A673 (cell line): ENCODE measurements around the gene SLC4A2. TPM values are rescaled to one million over a fixed set of nuclear protein-coding genes. Genes with fewer than 3 reads are reported as not detected.
A peak's percentile ranks its signal among the peaks of the same experiment; 100 is the strongest.

Experiments
- BruUV-seq: library from RNA; stranded (reverse); fragments of 400-500 nt; replicated peaks from 2 replicates; lab custom pipeline; 2021; lab: Mats Ljungman, UMichigan
- CTCF ChIA-PET: fragments of 300-600 bp; sonication (Branson Sonifier 250); formaldehyde crosslinking; loops from one replicate; lab custom pipeline; 2022; ENCODE audit warnings: antibody characterized with exemption; lab: Charles Lee
- POLR2A ChIA-PET: fragments of 300-600 bp; sonication (Branson Sonifier 250); formaldehyde crosslinking; loops from one replicate; lab custom pipeline; 2022; ENCODE audit warnings: antibody characterized with exemption; ENCODE audit not compliant: low non-redundant PET; lab: Charles Lee
- DNase-seq: peaks from one replicate; pipeline ENCODE4 v3.0.0-alpha.2; 2015; ENCODE audit warnings: low spot score
- H3K27ac ChIP-seq: fragments of 200-600 bp; sonication (generic); 2 replicates; pipeline ENCODE4 v1.5.1; 2016; ENCODE audit warnings: mixed run types, low read depth, mild to moderate bottlenecking, mixed read lengths, antibody characterized with exemption, low read length; ENCODE audit not compliant: poor library complexity, severe bottlenecking
- H3K27me3 ChIP-seq: fragments of 200-600 bp; sonication (generic); replicated peaks from 2 replicates; pipeline ENCODE4 v1.6.1; 2017; ENCODE audit warnings: mixed run types, low read depth, mild to moderate bottlenecking, mixed read lengths, antibody characterized with exemption, low read length; ENCODE audit not compliant: insufficient read depth, poor library complexity
- H3K36me3 ChIP-seq: fragments of 200-600 bp; sonication (generic); 2 replicates; pipeline ENCODE4 v1.6.1; 2016; ENCODE audit warnings: mixed run types, mild to moderate bottlenecking, mixed read lengths, antibody characterized with exemption, low read length; ENCODE audit not compliant: insufficient read depth, poor library complexity, severe bottlenecking
- H3K4me1 ChIP-seq: fragments of 200-600 bp; sonication (generic); 2 replicates; pipeline ENCODE4 v1.6.1; 2017; ENCODE audit warnings: mixed run types, mild to moderate bottlenecking, mixed read lengths, antibody characterized with exemption, low read length; ENCODE audit not compliant: insufficient read depth, poor library complexity, severe bottlenecking
- H3K4me3 ChIP-seq: fragments of 200-600 bp; sonication (generic); 2 replicates; pipeline ENCODE4 v1.5.1; 2016; ENCODE audit warnings: low read depth, mixed run types, mild to moderate bottlenecking, mixed read lengths, low read length; ENCODE audit not compliant: poor library complexity, severe bottlenecking
- H3K9me3 ChIP-seq: fragments of 200-600 bp; sonication (generic); 2 replicates; pipeline ENCODE4 v1.6.1; 2016; ENCODE audit warnings: mixed run types, low read depth, mild to moderate bottlenecking, mixed read lengths, antibody characterized with exemption, low read length; ENCODE audit not compliant: poor library complexity, severe bottlenecking
- CTCF ChIP-seq: fragments of 300-800, 200-600 bp; sonication (generic); conservative IDR thresholded peaks from 2 replicates; pipeline ENCODE4 v1.5.1; 2017; ENCODE audit warnings: low read depth, mild to moderate bottlenecking, antibody characterized with exemption, low read length, moderate library complexity, mixed read lengths
- EZH2 ChIP-seq: fragments of 200-600 bp; sonication (generic); IDR thresholded peaks from 2 replicates; pipeline ENCODE4 v1.6.1; 2017; ENCODE audit warnings: borderline replicate concordance, low read depth, mild to moderate bottlenecking, mixed read lengths, antibody characterized with exemption, low read length; ENCODE audit not compliant: poor library complexity, severe bottlenecking
- intact Hi-C: fragments of 100-400 bp; cut with micrococcal nuclease; formaldehyde crosslinking; loops from one replicate; pipeline ENCODE4 v1.10.0; 2022; ENCODE audit not compliant: unreplicated experiment
- total RNA-seq: library from RNA; stranded (reverse); gene quantifications from 2 replicates; pipeline ENCODE4 v1.2.3, GENCODE V29; 2021

SLC4A2 gene
- total RNA-seq, 1 experiment from 2014 or later, result 222 TPM

GRCh38 chr7:151051108-151051507 lies 8.3 kb upstream of the SLC4A2 start:
- Histone ChIP-seq H3K36me3 (no peaks in the 10 kb centered on the region), H3K27ac (no peak overlapping the region), H3K4me3 (peak overlapping the region; percentile 27), H3K27me3 (no peaks in the 10 kb centered on the region), H3K4me1 (no peaks in the 10 kb centered on the region), H3K9me3 (no peaks in the 10 kb centered on the region)
- CTCF ChIA-PET, result interaction anchor here (0.7 kb wide), 1 partner anchor 176 kb away, joined by 3 read pairs; the partner anchor contains the start of gene ABCF2
- no peak for TF ChIP-seq EZH2
- TF ChIP-seq CTCF, result no peak
- intact Hi-C loops, result no loop called here
- no TSS peak for BruUV-seq
- POLR2A ChIA-PET, result no interaction called here
- peak; percentile 78 for DNase-seq

DNA sequence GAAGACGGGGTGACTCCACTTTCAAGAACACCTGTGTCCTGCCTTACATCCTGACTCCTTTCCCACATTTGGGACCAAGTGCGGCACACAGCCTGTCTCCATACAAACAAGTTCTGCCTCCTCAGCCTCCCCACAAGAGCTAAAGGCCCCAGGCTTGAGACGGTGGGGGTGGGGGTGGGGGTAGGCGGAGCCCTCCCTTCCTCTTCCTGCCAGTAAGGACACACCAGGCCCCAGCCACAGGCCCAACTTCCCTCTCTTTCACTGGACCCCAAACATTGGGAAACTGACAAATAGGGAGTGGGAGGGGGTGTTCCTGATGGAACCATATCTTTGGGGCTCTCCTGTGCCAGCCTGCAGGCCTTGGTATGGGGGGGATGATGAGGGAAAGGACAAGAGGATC lies 6.3 kb upstream of the SLC4A2 start:
- Histone ChIP-seq H3K36me3 (no peaks in the 10 kb centered on the region), H3K9me3 (no peaks in the 10 kb centered on the region), H3K27ac (no peak overlapping the region), H3K4me1 (peaks cover 7% of the 10 kb centered on the region), H3K27me3 (no peaks in the 10 kb centered on the region), H3K4me3 (no peak overlapping the region)
- no TSS peak for BruUV-seq
- intact Hi-C loops, result no loop called here
- TF ChIP-seq CTCF, result no peak
- no peak for TF ChIP-seq EZH2
- no peak for DNase-seq
- ChIA-PET CTCF (no interaction called here), POLR2A (no interaction called here)

DNA sequence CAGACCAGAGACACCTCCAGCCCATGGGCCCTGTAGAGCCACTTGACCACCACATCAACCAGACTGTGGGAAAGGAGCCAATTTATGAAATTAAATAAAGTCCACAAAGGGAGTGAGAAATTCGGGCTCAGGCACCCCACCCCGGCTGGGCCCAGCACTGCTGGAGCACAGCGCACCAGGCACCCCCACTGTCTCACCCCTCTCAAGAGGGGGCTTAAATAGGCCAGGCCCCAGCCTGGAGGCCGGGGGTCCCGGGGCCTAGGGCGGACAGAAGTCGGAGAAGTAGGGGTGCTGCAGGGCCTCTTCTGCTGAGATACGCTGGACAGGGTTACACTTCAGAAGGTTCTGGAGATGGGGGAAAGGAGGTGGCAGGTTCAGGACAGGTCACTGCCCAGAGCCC lies 5.6 kb upstream of the SLC4A2 start:
- H3K36me3 ChIP-seq, result no peaks in the 10 kb centered on the region
- no peaks in the 10 kb centered on the region for H3K9me3 ChIP-seq
- CTCF ChIA-PET, result no interaction called here
- H3K4me3 ChIP-seq, result no peak overlapping the region
- DNase-seq, result no peak
- TF ChIP-seq EZH2 (no peak), CTCF (no peak)
- H3K4me1 ChIP-seq, result peaks cover 13% of the 10 kb centered on the region
- BruUV-seq, result no TSS peak
- H3K27me3 ChIP-seq, result no peaks in the 10 kb centered on the region
- POLR2A ChIA-PET, result no interaction called here
- H3K27ac ChIP-seq, result no peak overlapping the region
- intact Hi-C loops, result no loop called here
